Stimulated activated naive CD8-positive, alpha-beta T cell treated with anti-CD3 and anti-CD28 coated beads, Interleukin-15, Interleukin-2, amounts not matched to agents 100 U/mL and 50 U/mL, for 24 hours (primary cell): ENCODE data around the gene CD55.
A peak's percentile ranks its signal among the peaks of the same experiment; 100 is the strongest.

ENCODE experiments used
- ATAC-seq: fragments of 150-1000 bp; cut with Tn5 transposase; one replicate; pipeline ENCODE4 v1.10.0; 2021
- DNase-seq: peaks from one replicate; pipeline ENCODE4 v3.0.0; 2021

CD55 gene

GRCh38 chr1:207321079-207321789, at the start of gene CD55:
TSS of gene CD55 (plus strand) at chr1:207321678. CDS start at chr1:207321766, 88 bp downstream.
- ATAC-seq = peak; percentile 97
- DNase-seq = peak; percentile 98

- no peak for ATAC-seq
Observed at GRCh38 chr1:207274882-207275281, 46.6 kb upstream of the CD55 start.

GRCh38 chr1:207276465-207276864, 45.0 kb upstream of the CD55 start:
- ATAC-seq = no peak
- no peak for DNase-seq

More at GRCh38 chr1:207274882-207275281, 46.6 kb upstream of the CD55 start:
- DNase-seq = no peak

- ATAC-seq (no peak), DNase-seq (no peak)
Observed at GRCh38 chr1:207277241-207277640, 44.2 kb upstream of the CD55 start.

GRCh38 chr1:207279652-207280051, 41.8 kb upstream of the CD55 start:
- ATAC-seq = no peak

GRCh38 chr1:207280706-207281105, 40.8 kb upstream of the CD55 start:
- DNase-seq (no peak), ATAC-seq (no peak)

More at GRCh38 chr1:207279652-207280051, 41.8 kb upstream of the CD55 start:
- DNase-seq = no peak

GRCh38 chr1:207282058-207282457, 39.4 kb upstream of the CD55 start:
- DNase-seq = no peak
- ATAC-seq = no peak

- ATAC-seq (no peak), DNase-seq (no peak)
Observed at GRCh38 chr1:207282496-207283380, 38.7 kb upstream of the CD55 start.

GRCh38 chr1:207283421-207283820, 38.1 kb upstream of the CD55 start:
- ATAC-seq (no peak), DNase-seq (no peak)

GRCh38 chr1:207284209-207284897, 37.1 kb upstream of the CD55 start:
- DNase-seq (no peak), ATAC-seq (peak; percentile 46)

- ATAC-seq = no peak
- no peak for DNase-seq
Observed at GRCh38 chr1:207286786-207287468, 34.6 kb upstream of the CD55 start.

GRCh38 chr1:207288315-207288714, 33.2 kb upstream of the CD55 start:
- ATAC-seq = no peak
- no peak for DNase-seq

- ATAC-seq = no peak
Observed at GRCh38 chr1:207289756-207290155, 31.7 kb upstream of the CD55 start.

GRCh38 chr1:207291723-207292122, 29.8 kb upstream of the CD55 start:
- no peak for ATAC-seq
- no peak for DNase-seq

More at GRCh38 chr1:207289756-207290155, 31.7 kb upstream of the CD55 start:
- no peak for DNase-seq

- DNase-seq = no peak
- no peak for ATAC-seq
Observed at GRCh38 chr1:207298186-207298585, 23.3 kb upstream of the CD55 start.

- DNase-seq = no peak
- ATAC-seq = no peak
Observed at GRCh38 chr1:207298636-207299398, 22.7 kb upstream of the CD55 start.

GRCh38 chr1:207300970-207301369, 20.5 kb upstream of the CD55 start:
- DNase-seq (no peak), ATAC-seq (no peak)

- no peak for DNase-seq
Observed at GRCh38 chr1:207302618-207303393, 18.7 kb upstream of the CD55 start.

GRCh38 chr1:207304710-207305488, 16.6 kb upstream of the CD55 start:
- ATAC-seq = no peak
- DNase-seq = no peak

More at GRCh38 chr1:207302618-207303393, 18.7 kb upstream of the CD55 start:
- no peak for ATAC-seq

- no peak for ATAC-seq
- no peak for DNase-seq
Observed at GRCh38 chr1:207305489-207305873, 16.0 kb upstream of the CD55 start.
